Heart right ventricle (tissue), 16 donors: ENCODE data around the gene NCCRP1. TPM values are rescaled to one million over a fixed set of nuclear protein-coding genes. Genes with fewer than 3 reads are reported as not detected.
"Not testable (repeated sequence)": the region's sequence is repeated elsewhere in the genome, so short reads cannot be mapped to it uniquely, and the experiment has no call there.

ENCODE experiments used
- ATAC-seq, 8 donors: fragments of 200-7000 bp; cut with Tn5 transposase; one replicate each; pipeline ENCODE4 v1.9.1; 2020; ENCODE audit warnings: mild to moderate bottlenecking in 8 of 8, moderate library complexity in 8 of 8, moderate number of reproducible peaks in 1 of 8
- DNase-seq, 2 donors: peaks; one replicate each; pipeline ENCODE4 v3.0.0-alpha.2; 2020
- H3K27ac ChIP-seq, 10 donors: fragments of 200-600 bp; sonication (generic) in 2 of 10; one replicate each; pipeline versions ENCODE4 v1.5.0 to v1.8.0; 2020 to 2022; ENCODE audit warnings: mild to moderate bottlenecking in 3 of 10
- H3K27me3 ChIP-seq, 7 donors: fragments of 200-600 bp; one replicate each; pipeline ENCODE4 v1.8.0; 2021 to 2022; ENCODE audit warnings: mild to moderate bottlenecking in 2 of 7
- H3K36me3 ChIP-seq, 9 donors: fragments of 200-600 bp; sonication (generic) in 1 of 9; one replicate each; pipeline versions ENCODE4 v1.5.0 to v1.8.0; 2020 to 2022; ENCODE audit warnings: mild to moderate bottlenecking in 2 of 9
- H3K4me1 ChIP-seq, 9 donors: fragments of 200-600 bp; sonication (generic) in 1 of 9; one replicate each; pipeline versions ENCODE4 v1.5.0 to v1.8.0; 2020 to 2022; ENCODE audit warnings: mild to moderate bottlenecking in 4 of 9
- H3K4me3 ChIP-seq, 10 donors: fragments of 200-600 bp; sonication (generic) in 2 of 10; one replicate each; pipeline versions ENCODE4 v1.5.0 to v1.8.0; 2020 to 2022; ENCODE audit warnings: mild to moderate bottlenecking in 7 of 10, moderate library complexity in 2 of 10
- H3K9me3 ChIP-seq, 11 donors: fragments of 200-600 bp in 10 of 11; sonication (generic) in 2 of 11; one replicate each; pipeline versions ENCODE4 v1.5.0 to v1.8.0; 2013 to 2022; ENCODE audit warnings: mild to moderate bottlenecking in 2 of 11, control low read depth in 1 of 11, moderate library complexity in 1 of 11
- WGBS, 2 donors: extraction: QIAGEN DNeasy Blood & Tissue Kit; methylation state at CpG; one replicate each; pipeline ENCODE4 v1.1.7; 2013; ENCODE audit warnings: inconsistent platforms in 1 of 2; 5-methylcytosine and 5-hydroxymethylcytosine counted together
- intact Hi-C, 10 donors: fragments of 100-400 bp; cut with DNase I; formaldehyde crosslinking; loops; one replicate each; pipeline versions ENCODE4 v1.11.1 to v1.14.2; 2022
- polyA plus RNA-seq, 2 donors: library from polyadenylated mRNA; stranded (reverse); fragments of 200-250 nt; gene quantifications; one replicate each; pipeline ENCODE4 v1.2.3, GENCODE V29; 2013
- total RNA-seq, 10 donors: library from RNA; stranded (reverse); fragmentation: NEBNext Ultra II Directional in 3 of 10; extraction: Animal tissue kit (Norgen Biotek cat#: 25700) in 3 of 10; gene quantifications; one replicate each; pipeline versions ENCODE4 v1.2.1 to v1.2.4, GENCODE V29; 2021 to 2023
- TF ChIP-seq, protein P1 (sequence below), 9 donors: fragments of 200-600 bp; sonication (generic) in 2 of 9; IDR thresholded peaks; one replicate each; pipeline versions ENCODE4 v1.5.0 to v1.8.0; 2021 to 2022; ENCODE audit warnings: antibody characterized with exemption in 9 of 9, mild to moderate bottlenecking in 5 of 9, moderate library complexity in 1 of 9
- donor health status: Arrhythmogenic right ventricular cardiomyopathy.
- donor health status: ischemic (EF 13 %, LVEDD 7.1; RV severe dilation, severe dysfunction).
- donor health status: healthy with polysubstance abuse.
- donor health status: DM: no; HTN: yes; CAD: no.
- donor health status: DM: no; HTN: no; CAD: no.
- donor health status: ischemic (EF 25% LVEDD 6.9; RV normal size, moderate dysfunction).
- donor health status: ischemic (EF 25% LVEDD 5.7; RV mildly dilated, moderate dysfunction).
- donor health status: healthy.
- donor health status: DM: yes; HTN: yes; CAD: no.
- donor health status: Ischemic cardiomyopathy.
- donor health status: ischemic (EF 35%, LVEDD 5.7; RV mildly dilated, moderate dysfunction).
- donor health status: nonischemic (EF 11% LVEDD 7.7; RV severe dilation, severe dysfunction).
- donor health status: DM: yes; HTN: yes; CAD: no.
- donor health status: PGD.
- donor health status: ischemic (EF 29% LVEDD 5.4; RV normal size, mild dysfunction).
- donor health status: nonischemic (EF 23%, LVEDD 6.1; RV moderate dilation, normal function).

The NCCRP1 gene
- total and polyA plus RNA-seq, 12 donors: 0.03 TPM; not detected in 11

GRCh38 chr19:39238209-39238608, 41.4 kb downstream of the NCCRP1 start:
- H3K27me3 ChIP-seq: peaks cover 0 to 57% (median 40%) of the 10 kb centered on the region in 7 donors
- ATAC-seq: no peak

GRCh38 chr19:39238944-39239343, 42.2 kb downstream of the NCCRP1 start:
- Histone ChIP-seq H3K27ac (no peak overlapping the region), H3K36me3 (no peaks in the 10 kb centered on the region), H3K9me3 (no peaks in the 10 kb centered on the region), H3K4me3 (no peak overlapping the region), H3K27me3 (peaks cover 0 to 57% (median 48%) of the 10 kb centered on the region in 7 donors), H3K4me1 (no peaks in the 10 kb centered on the region)
- TF ChIP-seq, protein P1, sequence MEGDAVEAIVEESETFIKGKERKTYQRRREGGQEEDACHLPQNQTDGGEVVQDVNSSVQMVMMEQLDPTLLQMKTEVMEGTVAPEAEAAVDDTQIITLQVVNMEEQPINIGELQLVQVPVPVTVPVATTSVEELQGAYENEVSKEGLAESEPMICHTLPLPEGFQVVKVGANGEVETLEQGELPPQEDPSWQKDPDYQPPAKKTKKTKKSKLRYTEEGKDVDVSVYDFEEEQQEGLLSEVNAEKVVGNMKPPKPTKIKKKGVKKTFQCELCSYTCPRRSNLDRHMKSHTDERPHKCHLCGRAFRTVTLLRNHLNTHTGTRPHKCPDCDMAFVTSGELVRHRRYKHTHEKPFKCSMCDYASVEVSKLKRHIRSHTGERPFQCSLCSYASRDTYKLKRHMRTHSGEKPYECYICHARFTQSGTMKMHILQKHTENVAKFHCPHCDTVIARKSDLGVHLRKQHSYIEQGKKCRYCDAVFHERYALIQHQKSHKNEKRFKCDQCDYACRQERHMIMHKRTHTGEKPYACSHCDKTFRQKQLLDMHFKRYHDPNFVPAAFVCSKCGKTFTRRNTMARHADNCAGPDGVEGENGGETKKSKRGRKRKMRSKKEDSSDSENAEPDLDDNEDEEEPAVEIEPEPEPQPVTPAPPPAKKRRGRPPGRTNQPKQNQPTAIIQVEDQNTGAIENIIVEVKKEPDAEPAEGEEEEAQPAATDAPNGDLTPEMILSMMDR (IDR thresholded peaks at IDR 0.05): no peak
- 88 to 92% methylated on average over 6 of the region's 6 CpGs for WGBS, 2 donors
- DNase-seq (no peak), ATAC-seq (no peak)
- intact Hi-C loops: no loop called here

More at GRCh38 chr19:39238209-39238608, 41.4 kb downstream of the NCCRP1 start:
- Histone ChIP-seq H3K36me3 (no peaks in the 10 kb centered on the region), H3K9me3 (no peaks in the 10 kb centered on the region), H3K4me3 (no peak overlapping the region), H3K27ac (no peak overlapping the region), H3K4me1 (no peaks in the 10 kb centered on the region)
- intact Hi-C loops: no loop called here
- WGBS, 2 donors: 79 to 85% methylated on average over 6 of the region's 6 CpGs
- TF ChIP-seq, protein P1 (IDR thresholded peaks at IDR 0.05): no peak
- no peak for DNase-seq

DNA sequence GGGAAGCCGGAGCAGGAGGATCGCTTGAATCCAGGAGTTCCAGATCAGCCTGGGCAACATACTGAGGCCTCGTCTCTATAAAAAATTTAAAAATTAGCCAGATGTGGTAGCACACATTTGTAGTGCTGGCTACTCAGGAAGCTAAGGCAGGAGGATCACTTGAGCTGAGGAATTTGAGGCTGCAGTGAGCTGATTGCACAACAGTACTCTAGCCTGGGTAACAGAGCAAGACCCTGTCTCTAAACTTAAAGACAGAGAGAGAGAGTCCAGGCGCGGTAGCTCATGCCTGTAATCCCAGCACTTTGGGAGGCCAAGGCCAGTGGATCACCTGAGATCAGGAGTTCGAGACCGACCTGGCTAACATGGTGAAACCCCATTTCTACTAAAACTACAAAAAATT, 43.7 kb downstream of the NCCRP1 start:
- no peaks in the 10 kb centered on the region for H3K36me3 ChIP-seq
- 89 to 90% methylated on average over 7 of the region's 7 CpGs for WGBS, 2 donors
- H3K27ac ChIP-seq: no peak overlapping the region
- intact Hi-C loops: no loop called here
- H3K4me1 ChIP-seq: no peaks in the 10 kb centered on the region
- no peak for DNase-seq
- H3K27me3 ChIP-seq: peaks cover 0 to 66% (median 47%) of the 10 kb centered on the region in 7 donors
- TF ChIP-seq, protein P1 (IDR thresholded peaks at IDR 0.05): no peak
- H3K4me3 ChIP-seq: no peak overlapping the region
- no peak for ATAC-seq
- H3K9me3 ChIP-seq: no peaks in the 10 kb centered on the region

DNA sequence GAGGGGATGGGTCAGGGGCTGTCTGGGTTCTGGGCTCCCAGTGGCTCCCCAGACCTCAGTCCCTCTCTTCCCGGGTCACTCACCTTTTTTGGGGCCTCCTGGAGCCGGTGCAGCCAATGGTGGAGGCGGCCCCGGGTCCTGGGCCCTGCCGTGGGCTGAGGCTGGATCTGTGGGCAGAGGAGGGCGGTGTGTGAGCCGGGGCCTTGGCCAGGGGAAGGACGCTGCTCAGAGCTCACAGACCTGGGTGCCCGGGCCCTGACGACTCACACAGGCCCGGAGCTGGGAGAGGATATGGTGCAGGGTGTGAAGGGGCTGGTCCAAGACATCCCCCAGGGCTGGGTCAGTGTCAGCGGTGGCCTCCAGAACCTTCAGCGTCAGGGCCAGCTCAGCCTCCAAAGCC, 47.0 kb downstream of the NCCRP1 start:
- DNase-seq, H3K36me3 ChIP-seq, H3K9me3 ChIP-seq, intact Hi-C loops, ATAC-seq, H3K27ac ChIP-seq, H3K4me3 ChIP-seq: not testable (repeated sequence)
- Histone ChIP-seq H3K27me3 (peaks cover 17 to 66% (median 41%) of the 10 kb centered on the region in 7 donors), H3K4me1 (peaks cover 0 to 14% (median 8%) of the 10 kb centered on the region in 9 donors)
- 73 to 77% methylated on average over 11 to 13 of the region's 13 CpGs for WGBS, 2 donors

GRCh38 chr19:39244410-39245100, 47.8 kb downstream of the NCCRP1 start, which contains the start of gene IFNL3:
Gene IFNL3, minus strand, starts transcription at chr19:39245006. Its CDS starts 39 bp downstream, at chr19:39244967.
- intact Hi-C loops, H3K27ac ChIP-seq, H3K4me3 ChIP-seq, H3K36me3 ChIP-seq, DNase-seq, ATAC-seq, H3K9me3 ChIP-seq: not testable (repeated sequence)
- H3K27me3 ChIP-seq: peaks cover 21 to 72% (median 49%) of the 10 kb centered on the region in 7 donors
- WGBS, 2 donors: 59 to 81% methylated on average over 11 of the region's 12 CpGs
- peaks cover 0 to 14% (median 8%) of the 10 kb centered on the region in 9 donors for H3K4me1 ChIP-seq

- H3K4me3 ChIP-seq, ATAC-seq, DNase-seq, H3K9me3 ChIP-seq, intact Hi-C loops, H3K36me3 ChIP-seq, H3K27ac ChIP-seq: not testable (repeated sequence)
- Histone ChIP-seq H3K27me3 (peaks cover 21 to 72% (median 49%) of the 10 kb centered on the region in 7 donors), H3K4me1 (peaks cover 0 to 14% (median 8%) of the 10 kb centered on the region in 9 donors)
- WGBS, 2 donors: no CpG with 5 or more reads among the region's 1 CpG
These were observed 48.4 kb downstream of the NCCRP1 start for GRCh38 chr19:39245166-39245565.
